GM21619 (cell line): ENCODE measurements around the gene ERICH6B.
"Not testable (repeated sequence)": the region's sequence is repeated elsewhere in the genome, so short reads cannot be mapped to it uniquely, and the experiment has no call there.

ENCODE experiments used
- ATAC-seq: cut with Tn5 transposase; IDR thresholded peaks from one replicate; pipeline ENCODE4 v1.9.1; 2021; ENCODE audit not compliant: unreplicated experiment

The ERICH6B gene

GRCh38 chr13:45615501-45616101 lies at the start of gene ERICH6B:
ERICH6B (minus strand) TSS chr13:45615739; CDS start chr13:45597005, 18,734 bp downstream.
- no peak for ATAC-seq

- ATAC-seq, result not testable (repeated sequence)
These were observed 47.4 kb upstream of the ERICH6B start for GRCh38 chr13:45662903-45663302.

GRCh38 chr13:45662162-45662561 lies 46.6 kb upstream of the ERICH6B start:
- no peak for ATAC-seq

GRCh38 chr13:45660458-45660857 lies 44.9 kb upstream of the ERICH6B start:
- ATAC-seq, result not testable (repeated sequence)

- no peak for ATAC-seq
These were observed 44.0 kb upstream of the ERICH6B start for GRCh38 chr13:45659536-45659935.

- no peak for ATAC-seq
These were observed 43.2 kb upstream of the ERICH6B start for GRCh38 chr13:45658586-45659235.

GRCh38 chr13:45654633-45655349 lies 39.3 kb upstream of the ERICH6B start:
- ATAC-seq, result no peak

- ATAC-seq, result not testable (repeated sequence)
These were observed 29.7 kb upstream of the ERICH6B start for GRCh38 chr13:45645263-45645662.

GRCh38 chr13:45642159-45642558 lies 26.6 kb upstream of the ERICH6B start:
- ATAC-seq, result not testable (repeated sequence)

GRCh38 chr13:45635291-45635690 lies 19.8 kb upstream of the ERICH6B start:
- ATAC-seq, result not testable (repeated sequence)

GRCh38 chr13:45630791-45631190 lies 15.3 kb upstream of the ERICH6B start:
- ATAC-seq, result no peak

- no peak for ATAC-seq
These were observed 14.4 kb upstream of the ERICH6B start for GRCh38 chr13:45629940-45630339.

GRCh38 chr13:45628094-45628493 lies 12.6 kb upstream of the ERICH6B start:
- no peak for ATAC-seq

- ATAC-seq, result no peak
These were observed 12.1 kb upstream of the ERICH6B start for GRCh38 chr13:45627656-45628055.

GRCh38 chr13:45626731-45627374 lies 11.3 kb upstream of the ERICH6B start:
- no peak for ATAC-seq

GRCh38 chr13:45623516-45624090 lies 8.1 kb upstream of the ERICH6B start:
- no peak for ATAC-seq

- ATAC-seq, result no peak
These were observed 6.4 kb upstream of the ERICH6B start for GRCh38 chr13:45621950-45622349.

- no peak for ATAC-seq
These were observed 7.6 kb downstream of the ERICH6B start for GRCh38 chr13:45607931-45608330.

GRCh38 chr13:45604892-45605291 lies 10.6 kb downstream of the ERICH6B start:
- ATAC-seq, result no peak

GRCh38 chr13:45603338-45603737 lies 12.2 kb downstream of the ERICH6B start:
- ATAC-seq, result no peak
